ENCODE results near the gene FANCB.

DNA sequence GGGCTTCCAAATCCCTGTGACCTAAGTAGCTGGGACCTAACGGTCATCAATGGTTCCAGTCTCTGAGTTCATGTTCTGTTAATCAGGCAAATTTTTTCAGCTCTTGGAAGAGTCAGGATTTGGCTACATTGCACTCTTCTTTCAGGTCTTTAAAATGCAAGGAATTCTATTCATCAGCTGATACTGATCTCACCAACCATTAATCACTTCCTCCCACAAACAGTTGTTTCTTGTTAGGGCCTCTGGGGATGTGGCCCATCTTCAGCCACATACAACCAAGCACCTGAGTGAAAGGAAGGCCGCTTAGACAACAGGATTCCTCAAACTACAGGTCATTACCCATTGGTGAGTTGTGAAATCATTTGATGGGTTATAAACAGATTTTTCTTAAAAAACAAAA, 71.7 kb downstream of the FANCB start:
- TF ChIP-seq, protein P1, sequence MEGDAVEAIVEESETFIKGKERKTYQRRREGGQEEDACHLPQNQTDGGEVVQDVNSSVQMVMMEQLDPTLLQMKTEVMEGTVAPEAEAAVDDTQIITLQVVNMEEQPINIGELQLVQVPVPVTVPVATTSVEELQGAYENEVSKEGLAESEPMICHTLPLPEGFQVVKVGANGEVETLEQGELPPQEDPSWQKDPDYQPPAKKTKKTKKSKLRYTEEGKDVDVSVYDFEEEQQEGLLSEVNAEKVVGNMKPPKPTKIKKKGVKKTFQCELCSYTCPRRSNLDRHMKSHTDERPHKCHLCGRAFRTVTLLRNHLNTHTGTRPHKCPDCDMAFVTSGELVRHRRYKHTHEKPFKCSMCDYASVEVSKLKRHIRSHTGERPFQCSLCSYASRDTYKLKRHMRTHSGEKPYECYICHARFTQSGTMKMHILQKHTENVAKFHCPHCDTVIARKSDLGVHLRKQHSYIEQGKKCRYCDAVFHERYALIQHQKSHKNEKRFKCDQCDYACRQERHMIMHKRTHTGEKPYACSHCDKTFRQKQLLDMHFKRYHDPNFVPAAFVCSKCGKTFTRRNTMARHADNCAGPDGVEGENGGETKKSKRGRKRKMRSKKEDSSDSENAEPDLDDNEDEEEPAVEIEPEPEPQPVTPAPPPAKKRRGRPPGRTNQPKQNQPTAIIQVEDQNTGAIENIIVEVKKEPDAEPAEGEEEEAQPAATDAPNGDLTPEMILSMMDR (IDR thresholded peaks at IDR 0.05 in 2 of 3, conservative IDR thresholded peaks at IDR 0.05 in 1 of 3; ENCODE audit: borderline replicate concordance in 1 of 3, insufficient read depth in 1 of 3, low read depth in 2 of 3, low read length in 2 of 3), result no peak
- TF ChIP-seq ZFX (IDR thresholded peaks at IDR 0.05) (no peak), TCF7L2 (IDR thresholded peaks at IDR 0.05; ENCODE audit: borderline replicate concordance, extremely low read depth, insufficient read depth, insufficient read length) (no peak), POLR2A (IDR thresholded peaks at IDR 0.05; ENCODE audit: borderline replicate concordance, extremely low read depth, insufficient read depth, insufficient read length) (no peak), SP1 (IDR thresholded peaks at IDR 0.05; ENCODE audit: low read depth) (no peak)
- TF ChIP-seq, protein P2, sequence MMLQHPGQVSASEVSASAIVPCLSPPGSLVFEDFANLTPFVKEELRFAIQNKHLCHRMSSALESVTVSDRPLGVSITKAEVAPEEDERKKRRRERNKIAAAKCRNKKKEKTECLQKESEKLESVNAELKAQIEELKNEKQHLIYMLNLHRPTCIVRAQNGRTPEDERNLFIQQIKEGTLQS (IDR thresholded peaks at IDR 0.05), result no peak
- TF ChIP-seq, protein P3, sequence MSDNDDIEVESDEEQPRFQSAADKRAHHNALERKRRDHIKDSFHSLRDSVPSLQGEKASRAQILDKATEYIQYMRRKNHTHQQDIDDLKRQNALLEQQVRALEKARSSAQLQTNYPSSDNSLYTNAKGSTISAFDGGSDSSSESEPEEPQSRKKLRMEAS (IDR thresholded peaks at IDR 0.05), result no peak
